ENCODE measurements around the gene CABCOCO1.
"Not testable (repeated sequence)": the region's sequence is repeated elsewhere in the genome, so short reads cannot be mapped to it uniquely, and the experiment has no call there.

CABCOCO1 gene

DNA sequence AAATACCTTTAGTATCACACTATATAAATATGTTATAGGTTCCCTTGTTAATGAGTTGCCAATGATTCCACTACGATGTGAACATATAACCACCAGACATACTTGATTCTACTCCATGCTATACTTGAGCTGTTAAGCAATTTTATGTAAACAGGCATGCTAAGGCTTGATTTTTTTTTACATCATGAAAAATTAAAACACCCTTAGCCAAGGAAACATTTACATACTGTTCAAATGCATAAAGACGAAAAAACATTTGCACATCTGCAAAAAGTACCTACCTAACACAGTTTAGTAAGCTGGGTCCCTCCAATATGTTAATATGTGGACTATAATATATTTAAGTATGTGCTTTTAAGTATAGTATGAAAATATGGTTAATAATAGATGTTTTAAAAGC, 9.0 kb upstream of the CABCOCO1 start:
- no peak overlapping the region for H3K9ac ChIP-seq (ENCODE audit: low read length)
- H3K4me1 ChIP-seq (ENCODE audit: control insufficient read depth, insufficient read depth, low read length) = no peaks in the 10 kb centered on the region
- H3K36me3 ChIP-seq (ENCODE audit: control insufficient read depth, insufficient read depth, low read length) = no peaks in the 10 kb centered on the region
- no peak overlapping the region for H3K4me3 ChIP-seq (ENCODE audit: low read length)
- H3K9me3 ChIP-seq (ENCODE audit: control insufficient read depth, low read length) = no peaks in the 10 kb centered on the region
- no peaks in the 10 kb centered on the region for H3K27me3 ChIP-seq (ENCODE audit: control insufficient read depth, insufficient read depth, low read length)

DNA sequence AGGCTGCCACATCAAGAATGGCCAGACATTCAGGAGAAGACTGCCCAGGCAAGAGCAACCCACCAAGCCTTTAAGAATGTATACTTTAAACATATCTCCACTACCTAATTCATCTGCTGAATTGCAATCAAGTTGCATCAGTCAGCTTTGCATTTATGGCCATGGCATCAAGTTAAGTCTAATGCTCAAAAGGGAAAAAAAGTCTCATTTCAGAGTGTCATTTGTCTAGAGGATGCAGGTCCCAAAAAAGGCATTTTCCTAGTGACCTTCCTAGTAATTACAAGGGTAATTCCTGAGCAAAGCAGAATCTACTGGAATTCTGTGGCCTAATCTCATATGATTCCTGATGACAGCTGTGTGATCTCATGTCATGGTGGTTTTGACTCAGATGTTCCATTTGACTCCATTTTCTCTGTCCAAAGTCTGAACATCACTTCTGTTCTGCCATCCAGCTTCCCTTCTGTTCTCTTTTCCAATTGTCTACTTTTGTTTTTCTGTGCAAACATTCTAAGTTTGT, 7.3 kb upstream of the CABCOCO1 start:
- Histone ChIP-seq H3K4me3 (ENCODE audit: low read length) (no peak overlapping the region), H3K36me3 (ENCODE audit: control insufficient read depth, insufficient read depth, low read length) (no peaks in the 10 kb centered on the region), H3K4me1 (ENCODE audit: control insufficient read depth, insufficient read depth, low read length) (no peaks in the 10 kb centered on the region), H3K9ac (ENCODE audit: low read length) (no peak overlapping the region), H3K27me3 (ENCODE audit: control insufficient read depth, insufficient read depth, low read length) (no peaks in the 10 kb centered on the region), H3K9me3 (ENCODE audit: control insufficient read depth, low read length) (no peaks in the 10 kb centered on the region)

DNA sequence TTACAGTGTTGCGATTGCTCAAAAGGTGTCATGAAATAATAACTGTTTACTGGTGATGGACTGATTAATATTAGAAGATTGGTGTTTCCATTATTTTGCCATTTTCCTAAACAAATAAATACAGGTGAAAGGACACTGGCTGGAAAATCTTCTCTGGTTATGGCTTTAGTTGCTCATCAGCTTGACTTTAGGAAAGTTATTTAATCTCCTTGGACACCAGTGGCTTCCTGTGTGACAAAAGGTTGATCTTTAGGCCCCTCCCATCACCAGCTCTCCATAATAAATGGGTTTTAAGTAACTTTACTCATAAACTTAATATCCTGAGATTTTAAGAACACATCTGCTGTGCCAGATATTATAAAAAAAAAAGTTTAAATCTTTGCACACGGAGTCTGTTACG, 737 bp downstream of the CABCOCO1 start:
- Histone ChIP-seq H3K27me3 (ENCODE audit: control insufficient read depth, insufficient read depth, low read length) (no peaks in the 10 kb centered on the region), H3K36me3 (ENCODE audit: control insufficient read depth, insufficient read depth, low read length) (no peaks in the 10 kb centered on the region), H3K4me1 (ENCODE audit: control insufficient read depth, insufficient read depth, low read length) (no peaks in the 10 kb centered on the region), H3K9ac (ENCODE audit: low read length) (no peak overlapping the region), H3K9me3 (ENCODE audit: control insufficient read depth, low read length) (no peaks in the 10 kb centered on the region), H3K4me3 (ENCODE audit: low read length) (no peak overlapping the region)

DNA sequence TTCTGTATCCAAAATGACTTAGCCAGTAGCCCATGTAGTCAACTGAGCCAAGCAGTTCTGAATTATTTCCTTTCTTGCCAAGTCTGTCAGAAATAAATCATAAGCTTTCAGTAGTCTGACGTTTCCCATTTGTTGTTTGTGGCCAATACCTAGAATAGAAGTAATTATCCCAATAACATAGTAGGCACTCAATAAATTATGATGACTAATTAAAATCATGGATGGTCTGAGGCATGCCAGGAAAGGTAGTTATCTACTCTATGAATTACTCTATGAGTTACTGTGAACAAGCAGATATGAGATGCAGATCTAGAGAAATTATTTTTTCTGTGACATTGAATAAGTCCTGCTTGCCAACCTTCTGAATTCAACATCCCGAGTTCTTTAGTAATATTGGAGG, 2.3 kb downstream of the CABCOCO1 start:
- no peaks in the 10 kb centered on the region for H3K27me3 ChIP-seq (ENCODE audit: control insufficient read depth, insufficient read depth, low read length)
- H3K4me1 ChIP-seq (ENCODE audit: control insufficient read depth, insufficient read depth, low read length) = no peaks in the 10 kb centered on the region
- H3K9me3 ChIP-seq (ENCODE audit: control insufficient read depth, low read length) = no peaks in the 10 kb centered on the region
- no peak overlapping the region for H3K4me3 ChIP-seq (ENCODE audit: low read length)
- H3K36me3 ChIP-seq (ENCODE audit: control insufficient read depth, insufficient read depth, low read length) = no peaks in the 10 kb centered on the region
- no peak overlapping the region for H3K9ac ChIP-seq (ENCODE audit: low read length)

DNA sequence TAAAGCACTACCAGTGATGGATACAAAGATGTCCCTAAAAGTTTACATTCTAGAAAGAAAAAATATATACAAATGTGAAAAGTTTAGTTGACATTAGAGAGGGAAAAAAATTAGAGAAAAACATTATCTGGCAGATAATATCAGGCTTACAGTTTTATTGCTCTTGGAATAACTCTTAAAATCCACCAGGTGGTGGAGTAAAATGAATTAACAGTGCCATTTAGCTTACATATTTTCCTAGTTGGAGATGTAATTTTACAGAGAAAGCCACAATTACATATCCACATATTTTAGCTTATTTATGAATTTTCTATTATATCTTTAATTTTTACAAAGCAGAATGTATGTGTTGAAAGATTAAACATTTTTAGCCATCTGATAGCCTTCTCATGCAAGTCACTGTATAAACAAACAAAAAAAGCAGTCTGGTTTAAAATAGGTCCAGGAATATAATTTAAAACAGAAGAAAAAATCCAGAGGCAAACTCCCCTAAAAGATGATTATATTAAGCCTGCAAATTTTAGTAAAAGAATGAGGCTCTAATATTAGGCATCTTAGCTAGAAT, 6.5 kb downstream of the CABCOCO1 start:
- Histone ChIP-seq H3K27me3 (ENCODE audit: control insufficient read depth, insufficient read depth, low read length) (no peaks in the 10 kb centered on the region), H3K36me3 (ENCODE audit: control insufficient read depth, insufficient read depth, low read length) (no peaks in the 10 kb centered on the region), H3K4me3 (ENCODE audit: low read length) (no peak overlapping the region), H3K9me3 (ENCODE audit: control insufficient read depth, low read length) (no peaks in the 10 kb centered on the region), H3K9ac (ENCODE audit: low read length) (no peak overlapping the region), H3K4me1 (ENCODE audit: control insufficient read depth, insufficient read depth, low read length) (no peaks in the 10 kb centered on the region)

DNA sequence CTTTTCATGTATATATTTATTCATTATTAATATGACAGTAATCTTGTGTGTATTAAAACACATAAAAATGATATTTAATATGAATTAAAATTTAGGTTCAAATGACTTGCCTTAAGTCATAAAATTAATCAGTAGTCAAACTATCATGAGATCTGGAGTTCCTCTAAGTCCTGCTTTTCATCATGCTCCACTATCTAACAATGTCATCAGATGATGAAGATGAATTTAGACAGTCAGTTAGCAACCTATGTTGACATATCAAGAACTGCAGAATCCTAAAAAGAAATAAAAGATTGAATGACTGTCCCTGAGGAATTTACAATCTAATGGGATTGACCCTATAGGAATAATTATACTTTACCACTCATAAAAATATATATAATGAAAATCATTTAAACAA, 7.1 kb downstream of the CABCOCO1 start:
- no peak overlapping the region for H3K4me3 ChIP-seq (ENCODE audit: low read length)
- no peaks in the 10 kb centered on the region for H3K27me3 ChIP-seq (ENCODE audit: control insufficient read depth, insufficient read depth, low read length)
- no peaks in the 10 kb centered on the region for H3K4me1 ChIP-seq (ENCODE audit: control insufficient read depth, insufficient read depth, low read length)
- no peak overlapping the region for H3K9ac ChIP-seq (ENCODE audit: low read length)
- H3K9me3 ChIP-seq (ENCODE audit: control insufficient read depth, low read length) = no peaks in the 10 kb centered on the region
- no peaks in the 10 kb centered on the region for H3K36me3 ChIP-seq (ENCODE audit: control insufficient read depth, insufficient read depth, low read length)

DNA sequence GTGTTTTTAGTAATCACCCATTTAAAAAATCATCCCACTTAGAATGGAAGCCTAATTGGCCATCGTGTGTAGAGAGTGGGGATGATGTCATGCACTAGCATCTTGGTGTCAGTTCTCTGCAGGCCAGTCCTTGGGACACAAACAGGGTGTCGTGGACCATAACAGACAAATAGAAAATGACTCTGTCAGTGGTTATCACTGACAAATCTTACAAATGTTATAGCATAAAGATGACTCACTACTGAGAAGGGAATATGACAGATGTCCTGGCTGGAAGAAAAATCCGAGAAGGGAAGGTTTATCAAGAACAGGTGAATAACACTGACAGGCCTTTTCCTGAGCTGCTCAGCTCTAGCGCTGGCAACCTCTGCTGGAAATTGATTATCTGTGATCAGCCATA, 10.6 kb downstream of the CABCOCO1 start:
- Histone ChIP-seq H3K4me1 (ENCODE audit: control insufficient read depth, insufficient read depth, low read length) (no peaks in the 10 kb centered on the region), H3K27me3 (ENCODE audit: control insufficient read depth, insufficient read depth, low read length) (no peaks in the 10 kb centered on the region), H3K36me3 (ENCODE audit: control insufficient read depth, insufficient read depth, low read length) (no peaks in the 10 kb centered on the region), H3K9me3 (ENCODE audit: control insufficient read depth, low read length) (no peaks in the 10 kb centered on the region), H3K9ac (ENCODE audit: low read length) (no peak overlapping the region), H3K4me3 (ENCODE audit: low read length) (no peak overlapping the region)

DNA sequence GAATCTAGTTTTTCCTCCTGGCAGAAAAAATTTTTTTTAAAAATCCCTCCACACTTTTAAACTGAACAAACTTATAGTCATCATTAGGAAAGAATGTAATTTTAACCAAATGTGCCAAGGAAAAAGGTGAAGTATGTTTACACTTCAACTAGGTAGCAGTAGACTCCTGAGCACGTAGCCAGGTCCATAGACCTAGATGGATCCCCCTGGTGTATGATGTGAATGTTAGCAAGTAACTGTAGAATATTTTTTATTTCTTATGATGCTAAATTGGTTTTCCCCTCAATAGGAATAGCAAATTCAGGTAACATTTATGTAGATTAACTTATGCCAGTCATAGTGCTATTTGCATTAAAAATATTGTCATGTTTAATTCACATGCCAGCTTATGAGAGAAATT, 19.6 kb downstream of the CABCOCO1 start:
- no peaks in the 10 kb centered on the region for H3K4me1 ChIP-seq (ENCODE audit: control insufficient read depth, insufficient read depth, low read length)
- no peaks in the 10 kb centered on the region for H3K36me3 ChIP-seq (ENCODE audit: control insufficient read depth, insufficient read depth, low read length)

DNA sequence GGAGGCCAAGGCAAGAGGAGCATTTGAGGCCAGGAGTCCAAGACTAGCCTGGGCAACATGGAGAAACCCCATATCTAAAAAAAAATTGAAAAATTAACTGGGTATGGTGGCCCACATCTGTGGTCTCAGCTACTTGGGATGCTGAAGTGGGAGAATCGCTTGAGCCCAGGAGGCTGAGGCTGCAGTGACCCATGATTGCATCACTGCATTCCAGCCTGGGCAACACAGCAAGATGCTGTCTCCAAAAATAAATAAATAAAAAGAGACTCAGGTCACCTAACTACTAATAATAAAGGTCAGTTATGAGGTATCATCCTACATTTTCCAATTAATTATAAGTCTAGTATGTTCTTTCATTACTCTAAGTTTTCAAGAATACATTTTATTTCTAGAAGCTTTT, 20.6 kb downstream of the CABCOCO1 start:
- Histone ChIP-seq H3K4me3 (ENCODE audit: low read length) (no peak overlapping the region), H3K9ac (ENCODE audit: low read length) (no peak overlapping the region), H3K9me3 (ENCODE audit: control insufficient read depth, low read length) (no peaks in the 10 kb centered on the region), H3K36me3 (ENCODE audit: control insufficient read depth, insufficient read depth, low read length) (no peaks in the 10 kb centered on the region), H3K4me1 (ENCODE audit: control insufficient read depth, insufficient read depth, low read length) (no peaks in the 10 kb centered on the region), H3K27me3 (ENCODE audit: control insufficient read depth, insufficient read depth, low read length) (no peaks in the 10 kb centered on the region)

More for the DNA sequence above, 19.6 kb downstream of the CABCOCO1 start:
- H3K4me3 ChIP-seq (ENCODE audit: low read length) = no peak overlapping the region
- no peaks in the 10 kb centered on the region for H3K27me3 ChIP-seq (ENCODE audit: control insufficient read depth, insufficient read depth, low read length)
- H3K9me3 ChIP-seq (ENCODE audit: control insufficient read depth, low read length) = no peaks in the 10 kb centered on the region
- H3K9ac ChIP-seq (ENCODE audit: low read length) = no peak overlapping the region

DNA sequence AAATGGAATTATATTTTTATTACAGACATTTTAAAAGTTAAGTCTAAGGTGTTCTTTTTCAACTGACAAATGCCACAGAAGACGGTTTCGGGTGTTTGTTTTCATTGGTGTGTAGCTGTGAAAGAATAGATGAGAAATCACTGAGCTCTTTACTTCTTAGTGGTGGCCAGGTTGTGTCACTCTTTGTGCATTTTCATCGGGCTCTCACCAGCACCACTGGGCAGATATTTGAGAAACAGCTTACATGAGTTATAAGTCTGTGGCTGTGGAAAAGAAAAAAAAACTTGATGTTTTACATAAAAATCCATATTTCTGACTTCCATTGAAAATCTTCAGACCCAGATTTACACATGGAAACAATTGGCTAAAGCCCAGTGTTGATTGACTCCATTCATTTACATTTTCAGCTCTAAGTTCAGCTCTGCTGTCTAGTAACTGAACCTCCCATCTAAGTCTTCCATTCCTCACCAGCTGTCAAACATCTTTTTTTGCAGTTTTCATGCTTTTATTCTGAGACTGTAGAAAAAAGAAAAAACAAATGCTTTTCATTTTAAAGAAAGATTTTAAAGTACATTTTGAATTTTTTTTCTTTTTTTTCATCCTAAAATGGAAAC, 22.3 kb downstream of the CABCOCO1 start:
- H3K4me3 ChIP-seq (ENCODE audit: low read length) = no peak overlapping the region
- H3K36me3 ChIP-seq (ENCODE audit: control insufficient read depth, insufficient read depth, low read length) = no peaks in the 10 kb centered on the region
- H3K9me3 ChIP-seq (ENCODE audit: control insufficient read depth, low read length) = no peaks in the 10 kb centered on the region
- H3K9ac ChIP-seq (ENCODE audit: low read length) = no peak overlapping the region
- no peaks in the 10 kb centered on the region for H3K27me3 ChIP-seq (ENCODE audit: control insufficient read depth, insufficient read depth, low read length)
- H3K4me1 ChIP-seq (ENCODE audit: control insufficient read depth, insufficient read depth, low read length) = no peaks in the 10 kb centered on the region

DNA sequence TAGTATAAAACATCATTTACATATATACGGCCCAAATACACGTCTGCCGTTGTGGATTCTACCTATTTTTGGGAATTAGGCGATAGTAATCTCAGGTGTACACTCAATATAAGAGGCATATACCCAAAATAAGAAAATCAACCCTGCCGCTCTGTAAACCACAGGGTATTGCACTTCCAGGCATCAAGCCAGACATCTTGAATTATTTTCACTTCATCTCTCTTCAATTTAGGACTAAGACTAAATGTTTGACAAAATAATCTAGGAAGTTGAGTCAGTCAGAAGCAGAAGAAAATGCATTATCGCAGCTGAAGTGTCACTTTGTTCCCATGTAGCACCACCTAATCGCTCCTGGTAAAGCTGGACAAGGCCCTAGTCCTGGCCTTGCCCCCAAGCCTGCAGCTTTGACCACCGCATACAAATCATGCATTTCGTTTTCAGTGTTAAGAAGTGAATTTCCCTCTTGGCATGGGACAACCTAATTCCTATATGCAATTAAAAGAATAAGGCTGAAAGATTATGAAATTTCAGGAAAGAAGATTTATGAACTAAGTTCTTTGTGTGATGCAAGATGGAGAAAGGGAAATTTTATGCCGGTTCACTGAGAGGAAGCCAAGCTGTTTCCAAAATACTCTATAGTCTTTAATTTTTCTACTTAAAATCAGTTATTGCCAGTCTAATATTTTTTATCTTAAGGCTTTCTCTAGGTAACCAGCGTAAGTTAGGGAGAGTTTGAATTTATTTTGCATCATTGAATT, 26.0 kb downstream of the CABCOCO1 start:
- Histone ChIP-seq H3K9ac (ENCODE audit: low read length) (no peak overlapping the region), H3K4me1 (ENCODE audit: control insufficient read depth, insufficient read depth, low read length) (no peaks in the 10 kb centered on the region), H3K27me3 (ENCODE audit: control insufficient read depth, insufficient read depth, low read length) (no peaks in the 10 kb centered on the region), H3K9me3 (ENCODE audit: control insufficient read depth, low read length) (no peaks in the 10 kb centered on the region), H3K4me3 (ENCODE audit: low read length) (no peak overlapping the region), H3K36me3 (ENCODE audit: control insufficient read depth, insufficient read depth, low read length) (no peaks in the 10 kb centered on the region)

DNA sequence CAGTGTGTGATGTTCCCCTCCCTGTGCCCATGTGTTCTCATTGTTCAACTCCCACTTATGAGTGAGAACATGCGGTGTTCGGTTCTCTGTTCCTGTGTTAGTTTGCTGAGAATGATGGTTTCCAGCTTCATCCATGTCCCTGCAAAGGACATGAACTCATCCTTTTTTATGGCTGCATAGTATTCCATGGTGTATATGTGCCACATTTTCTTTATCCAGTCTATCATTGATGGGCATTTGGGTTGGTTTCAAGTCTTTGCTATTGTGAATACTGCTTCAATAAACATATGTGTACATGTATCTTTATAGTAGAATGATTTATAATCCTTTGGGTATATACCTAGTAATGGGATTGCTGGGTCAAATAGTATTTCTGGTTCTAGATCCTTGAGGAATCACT, 28.9 kb downstream of the CABCOCO1 start:
- not testable (repeated sequence) for H3K4me3 ChIP-seq (ENCODE audit: low read length); H3K4me1 ChIP-seq (ENCODE audit: control insufficient read depth, insufficient read depth, low read length); H3K9ac ChIP-seq (ENCODE audit: low read length); H3K36me3 ChIP-seq (ENCODE audit: control insufficient read depth, insufficient read depth, low read length); H3K27me3 ChIP-seq (ENCODE audit: control insufficient read depth, insufficient read depth, low read length); H3K9me3 ChIP-seq (ENCODE audit: control insufficient read depth, low read length)

Measured in mucosa of stomach (tissue), 1 donor.